Measurements from ENCODE around the gene APIP.
"Not testable (repeated sequence)": the region's sequence is repeated elsewhere in the genome, so short reads cannot be mapped to it uniquely, and the experiment has no call there.

The APIP gene

DNA sequence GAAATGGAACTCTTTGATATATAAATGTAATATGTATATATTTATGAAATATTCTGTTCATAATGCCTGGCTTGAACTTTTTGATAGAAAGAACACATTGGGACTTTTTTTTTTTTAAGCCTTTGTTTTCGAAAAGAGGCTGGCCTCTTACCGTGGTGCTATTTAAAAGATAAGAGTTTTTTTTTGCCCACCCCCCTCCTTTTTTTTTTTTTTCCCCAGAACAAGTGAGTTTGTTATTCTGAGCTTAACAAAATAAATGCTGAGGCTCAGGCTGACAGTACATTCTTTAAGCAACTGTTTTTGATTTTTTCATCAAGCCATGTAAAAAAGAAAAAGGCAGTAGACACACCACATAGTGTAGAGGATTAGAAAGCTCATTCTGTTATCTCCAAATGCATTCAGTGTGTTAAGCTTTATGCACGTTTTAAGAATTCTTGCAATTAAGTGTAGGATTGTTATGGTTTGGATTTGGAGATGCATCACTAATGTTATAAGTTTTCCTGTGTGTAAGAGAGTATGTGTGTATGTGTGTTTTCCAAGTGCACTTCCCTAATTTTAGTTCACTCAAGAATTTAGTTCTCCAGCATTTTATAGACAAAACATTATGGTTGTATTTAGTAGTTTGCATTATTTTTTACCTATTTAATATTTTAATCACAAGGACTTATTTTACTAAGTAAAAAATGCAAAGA, 12.2 kb upstream of the APIP start:
- TF ChIP-seq PAX5 (IDR thresholded peaks at IDR 0.05; ENCODE audit: insufficient read depth, low read length, severe bottlenecking) (no peak), POLR2A (IDR thresholded peaks at IDR 0.05; ENCODE audit: low read depth, low read length) (no peak)
- FAIRE-seq (no peak), DNase-seq (ENCODE audit: insufficient read length, low spot score) (no peak)

DNA sequence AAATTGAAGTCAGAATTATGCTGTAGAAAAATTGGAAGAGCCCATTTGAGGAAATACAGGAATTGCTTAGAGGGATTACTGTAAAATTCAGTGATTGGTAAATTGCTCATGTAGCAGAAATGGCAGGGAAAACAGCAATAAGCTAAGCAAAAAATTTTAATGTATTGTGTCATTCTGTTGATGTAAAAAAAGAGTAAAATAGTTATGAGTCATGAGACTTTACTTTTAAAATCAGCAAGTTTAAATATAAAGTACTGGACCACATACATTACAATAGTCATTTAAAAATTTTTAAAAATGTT, 10.6 kb upstream of the APIP start:
- TF ChIP-seq PAX5 (IDR thresholded peaks at IDR 0.05; ENCODE audit: insufficient read depth, low read length, severe bottlenecking) (no peak), SPI1 (IDR thresholded peaks at IDR 0.05; ENCODE audit: low read depth, low read length) (no peak), POLR2AphosphoS5 (IDR thresholded peaks at IDR 0.05; ENCODE audit: low read depth, low read length) (no peak), POLR2A (IDR thresholded peaks at IDR 0.05; ENCODE audit: low read depth, low read length) (no peak), TAF1 (IDR thresholded peaks at IDR 0.05; ENCODE audit: low read depth, low read length) (no peak)
- no peak for DNase-seq (ENCODE audit: insufficient read length, low spot score)
- no peak for FAIRE-seq

DNA sequence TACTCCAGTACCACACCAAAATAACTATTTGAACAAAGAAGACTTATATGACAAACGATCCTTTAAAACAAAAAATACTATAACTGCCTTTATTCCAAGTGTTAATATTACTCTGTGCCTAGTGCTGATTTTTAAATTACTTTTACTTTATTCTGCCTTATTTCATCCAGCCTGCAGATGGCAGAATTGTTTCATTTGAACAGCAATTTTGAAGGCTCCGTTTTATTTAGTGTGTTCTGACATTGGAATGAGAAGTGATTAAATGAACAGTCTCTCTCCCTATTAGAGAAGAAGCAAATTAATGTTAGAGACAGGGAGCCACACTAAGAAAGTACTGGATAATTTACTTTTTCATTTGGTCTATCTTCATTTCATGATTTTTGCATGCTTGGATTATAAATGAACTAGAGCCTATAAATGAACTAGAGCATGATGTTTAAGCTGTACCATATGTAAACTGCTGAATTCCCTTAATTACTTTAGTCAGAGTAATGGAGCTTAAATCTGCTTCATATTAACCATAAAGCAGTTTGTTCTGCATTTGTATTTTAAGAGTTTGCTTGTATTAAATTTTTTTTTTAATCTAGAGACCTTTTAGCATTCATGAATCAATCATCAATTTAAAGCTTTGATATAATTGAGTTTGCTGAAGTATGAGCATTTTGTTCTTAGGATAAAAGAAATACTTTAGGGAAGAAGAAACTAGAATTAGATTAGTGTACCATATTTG, 10.1 kb upstream of the APIP start:
- TF ChIP-seq TAF1 (IDR thresholded peaks at IDR 0.05; ENCODE audit: low read depth, low read length) = no peak
- no peak for TF ChIP-seq SPI1 (IDR thresholded peaks at IDR 0.05; ENCODE audit: low read depth, low read length)
- FAIRE-seq (peak; percentile 50), DNase-seq (ENCODE audit: insufficient read length, low spot score) (no peak)

DNA sequence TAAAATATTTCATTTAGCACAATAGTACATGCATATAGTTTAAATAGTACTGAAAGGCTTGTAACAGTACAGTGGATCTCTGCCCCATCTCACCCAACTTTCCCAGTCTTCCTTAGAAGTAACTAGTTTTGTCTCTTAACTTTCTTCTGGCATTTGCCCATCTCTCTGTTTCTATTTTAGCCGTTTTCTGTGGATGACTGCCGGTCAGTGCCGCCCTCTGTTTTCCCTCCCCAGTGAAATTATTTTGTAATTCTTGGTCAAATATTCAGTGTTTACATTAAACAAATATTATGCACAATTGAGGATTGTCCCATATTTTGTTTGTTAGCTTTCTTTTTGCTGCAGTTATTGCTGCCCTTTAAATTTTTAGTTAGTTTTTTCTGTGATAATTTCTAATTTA, 8.5 kb upstream of the APIP start:
- DNase-seq (ENCODE audit: insufficient read length, low spot score) = no peak
- no peak for FAIRE-seq
- no peak for TF ChIP-seq SPI1 (IDR thresholded peaks at IDR 0.05; ENCODE audit: low read depth, low read length)
- no peak for TF ChIP-seq PAX5 (IDR thresholded peaks at IDR 0.05; ENCODE audit: insufficient read depth, low read length, severe bottlenecking)
- no peak for TF ChIP-seq POLR2AphosphoS5 (IDR thresholded peaks at IDR 0.05; ENCODE audit: low read depth, low read length)
- TF ChIP-seq TAF1 (IDR thresholded peaks at IDR 0.05; ENCODE audit: low read depth, low read length) = no peak
- TF ChIP-seq POU2F2 (IDR thresholded peaks at IDR 0.05; ENCODE audit: low read depth, low read length) = no peak
- no peak for TF ChIP-seq POLR2A (IDR thresholded peaks at IDR 0.05; ENCODE audit: low read depth, low read length)

DNA sequence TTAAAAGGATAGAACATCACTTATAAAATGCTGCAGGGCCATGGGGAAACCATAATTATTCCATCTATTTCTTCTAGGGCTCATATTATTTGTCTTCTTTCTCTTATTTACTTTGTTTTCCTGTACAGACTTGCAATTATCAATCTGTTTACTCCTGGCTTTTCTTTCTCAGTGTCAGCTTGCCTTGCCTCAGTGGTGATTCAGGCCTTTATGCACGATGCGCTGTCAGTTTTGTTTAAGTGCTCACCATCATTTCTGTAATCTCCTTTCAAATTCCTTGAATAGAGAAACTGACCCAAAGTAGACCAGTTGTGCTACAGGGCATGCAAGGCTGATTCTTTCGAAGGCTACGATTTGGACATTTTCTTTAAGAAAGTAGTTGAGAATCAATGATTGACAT, 5.0 kb upstream of the APIP start:
- no peak for DNase-seq (ENCODE audit: insufficient read length, low spot score)
- no peak for FAIRE-seq
- TF ChIP-seq PAX5 (IDR thresholded peaks at IDR 0.05; ENCODE audit: insufficient read depth, low read length, severe bottlenecking) (no peak), SPI1 (IDR thresholded peaks at IDR 0.05; ENCODE audit: low read depth, low read length) (no peak), POLR2A (IDR thresholded peaks at IDR 0.05; ENCODE audit: low read depth, low read length) (no peak), POU2F2 (IDR thresholded peaks at IDR 0.05; ENCODE audit: low read depth, low read length) (no peak), POLR2AphosphoS5 (IDR thresholded peaks at IDR 0.05; ENCODE audit: low read depth, low read length) (no peak), TAF1 (IDR thresholded peaks at IDR 0.05; ENCODE audit: low read depth, low read length) (no peak)

DNA sequence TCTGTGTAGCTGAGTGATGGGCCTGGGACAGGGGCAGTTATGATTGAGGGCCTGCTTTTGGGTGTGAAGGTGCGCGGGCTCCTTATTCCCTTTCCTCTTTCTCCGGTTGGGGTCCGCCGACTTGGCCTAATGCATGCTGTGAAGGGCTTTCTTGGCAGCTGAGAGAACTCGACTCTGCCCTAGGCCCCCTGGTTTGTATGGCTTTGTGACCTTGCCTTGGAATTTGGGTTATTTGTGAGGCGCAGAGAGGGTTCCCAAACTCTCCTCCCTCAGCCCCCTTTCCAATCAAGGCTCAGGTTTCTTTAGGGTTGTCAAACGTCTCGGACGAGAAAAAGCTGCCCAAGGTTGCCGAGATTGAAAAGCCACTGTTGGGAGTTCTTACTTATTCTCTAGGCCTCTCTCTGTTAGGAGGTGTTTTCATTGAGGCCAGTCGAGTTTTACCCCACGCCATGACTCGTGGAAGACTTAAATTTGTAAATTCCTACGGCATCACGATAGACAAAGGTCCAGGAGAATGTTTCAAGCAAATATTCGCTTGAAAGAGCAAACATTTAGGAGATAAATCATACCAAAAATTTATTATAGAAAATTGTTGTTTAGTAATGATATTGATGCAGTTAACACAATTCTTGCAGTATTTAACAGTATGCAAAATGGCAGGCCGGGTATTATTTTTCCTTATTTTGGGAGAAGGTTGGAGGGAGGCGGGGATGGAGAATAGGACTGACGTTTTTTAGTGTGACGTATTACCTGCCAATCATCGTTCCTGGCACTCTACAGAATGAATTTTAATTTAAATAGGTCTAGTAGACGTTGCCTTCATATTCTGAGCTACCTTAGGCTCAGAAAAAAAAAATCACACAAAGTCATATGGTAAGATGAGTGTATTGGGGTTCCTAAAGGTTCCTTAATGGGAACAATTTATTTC, 928 bp upstream of the APIP start:
- no peak for DNase-seq (ENCODE audit: insufficient read length, low spot score)
- TF ChIP-seq TAF1 (IDR thresholded peaks at IDR 0.05; ENCODE audit: low read depth, low read length) = no peak
- TF ChIP-seq PAX5 (IDR thresholded peaks at IDR 0.05; ENCODE audit: insufficient read depth, low read length, severe bottlenecking) = no peak
- no peak for TF ChIP-seq POU2F2 (IDR thresholded peaks at IDR 0.05; ENCODE audit: low read depth, low read length)
- no peak for TF ChIP-seq POLR2AphosphoS5 (IDR thresholded peaks at IDR 0.05; ENCODE audit: low read depth, low read length)
- no peak for TF ChIP-seq SPI1 (IDR thresholded peaks at IDR 0.05; ENCODE audit: low read depth, low read length)
- TF ChIP-seq POLR2A (IDR thresholded peaks at IDR 0.05; ENCODE audit: low read depth, low read length) = no peak

DNA sequence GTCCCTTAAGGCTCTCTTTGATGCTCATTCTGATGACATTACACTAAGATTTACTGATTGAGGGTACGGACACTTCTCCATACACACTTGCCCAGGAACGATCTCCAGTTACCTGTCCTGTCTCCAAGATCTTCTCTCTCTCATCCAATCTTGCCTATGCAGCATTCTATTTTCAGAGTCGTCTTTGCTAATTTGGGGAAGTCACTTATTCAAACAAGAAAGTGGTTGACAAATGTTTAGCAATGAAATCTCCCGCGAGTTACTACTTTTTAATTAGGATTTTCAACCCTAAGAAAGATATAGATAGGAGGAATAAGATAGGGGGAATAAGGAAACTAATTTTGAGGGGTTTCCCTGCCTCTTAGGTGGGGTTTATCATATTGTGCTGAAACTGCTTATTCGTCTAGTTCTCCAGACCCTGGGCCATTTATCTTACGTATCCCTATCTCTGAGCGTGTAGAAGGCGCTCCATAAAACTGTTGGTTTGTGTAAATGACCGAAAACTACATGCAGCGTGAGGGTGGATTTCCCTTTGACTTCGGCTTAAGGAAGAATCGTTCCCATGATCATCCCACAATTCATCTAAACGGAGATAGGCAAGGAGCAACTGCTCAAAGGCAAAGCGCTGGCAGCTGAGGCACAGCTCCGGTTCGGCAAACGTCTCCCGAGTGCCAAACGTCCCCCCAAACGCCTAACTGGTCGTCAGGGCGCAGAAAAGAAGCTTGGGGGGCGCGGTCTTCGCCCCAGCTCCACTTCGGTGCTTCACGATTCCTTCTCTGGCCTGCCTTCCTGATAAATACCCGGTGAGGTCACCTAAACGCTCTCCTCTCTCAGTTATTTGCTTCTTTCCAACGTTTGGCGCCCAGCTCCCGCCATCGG, 804 bp downstream of the APIP start:
- DNase-seq (ENCODE audit: insufficient read length, low spot score) = no peak
- no peak for TF ChIP-seq POU2F2 (IDR thresholded peaks at IDR 0.05; ENCODE audit: low read depth, low read length)
- TF ChIP-seq POLR2AphosphoS5 (IDR thresholded peaks at IDR 0.05; ENCODE audit: low read depth, low read length) = no peak
- TF ChIP-seq SPI1 (IDR thresholded peaks at IDR 0.05; ENCODE audit: low read depth, low read length) = peak; percentile 42; the same call in 1 of the 2 replicates
- TF ChIP-seq POLR2A (IDR thresholded peaks at IDR 0.05; ENCODE audit: low read depth, low read length) = no peak; the same call in 1 of the 2 replicates
- no peak for FAIRE-seq

More for the DNA sequence above, 928 bp upstream of the APIP start:
- FAIRE-seq = no peak

DNA sequence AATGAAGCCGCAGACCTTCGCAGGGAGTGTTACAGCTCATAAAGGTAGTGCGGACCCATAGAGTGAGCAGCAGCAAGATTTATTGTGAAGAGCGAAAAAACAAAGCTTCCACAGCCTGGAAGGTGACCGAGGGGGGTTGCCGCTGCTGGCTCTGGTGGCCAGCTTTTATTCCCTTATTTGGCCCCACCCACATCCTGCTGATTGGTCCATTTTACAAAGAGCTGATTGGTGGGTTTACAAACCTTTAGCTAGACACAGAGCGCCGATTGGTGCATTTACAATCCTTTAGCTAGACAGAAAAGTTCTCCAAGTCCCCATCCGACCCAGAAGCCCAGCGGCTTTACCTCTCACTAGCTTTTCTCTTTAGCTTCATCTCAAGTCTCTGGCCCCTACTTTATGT, 2.6 kb downstream of the APIP start:
- not testable (repeated sequence) for FAIRE-seq; DNase-seq (ENCODE audit: insufficient read length, low spot score)

DNA sequence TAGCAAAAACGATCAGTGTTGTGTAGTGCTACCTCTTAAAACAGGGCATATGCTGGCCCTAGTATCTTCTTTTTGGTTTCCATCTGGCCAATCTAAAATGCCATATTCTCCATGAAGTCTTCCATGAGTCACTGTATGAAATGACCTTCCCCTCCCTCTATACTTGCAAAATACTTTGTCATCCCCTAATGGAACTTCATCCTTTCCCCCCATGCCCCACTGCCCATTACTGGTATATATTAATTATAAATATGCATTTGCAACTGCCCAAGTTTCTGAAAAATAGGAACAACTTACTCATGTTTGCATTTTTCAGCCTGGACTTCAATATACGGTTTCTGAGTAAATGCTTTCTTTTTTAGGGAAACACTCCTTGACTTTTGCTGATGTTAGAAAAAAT, 4.5 kb downstream of the APIP start:
- no peak for DNase-seq (ENCODE audit: insufficient read length, low spot score)
- no peak for TF ChIP-seq TAF1 (IDR thresholded peaks at IDR 0.05; ENCODE audit: low read depth, low read length)
- no peak for TF ChIP-seq POLR2AphosphoS5 (IDR thresholded peaks at IDR 0.05; ENCODE audit: low read depth, low read length)
- TF ChIP-seq POU2F2 (IDR thresholded peaks at IDR 0.05; ENCODE audit: low read depth, low read length) = no peak
- no peak for TF ChIP-seq SPI1 (IDR thresholded peaks at IDR 0.05; ENCODE audit: low read depth, low read length)
- TF ChIP-seq POLR2A (IDR thresholded peaks at IDR 0.05; ENCODE audit: low read depth, low read length) = no peak
- no peak for TF ChIP-seq PAX5 (IDR thresholded peaks at IDR 0.05; ENCODE audit: insufficient read depth, low read length, severe bottlenecking)
- FAIRE-seq = no peak

Measured in GM12891 (cell line).